ENCODE data around the gene DNTTIP2.
A peak's percentile ranks its signal among the peaks of the same experiment; 100 is the strongest.
"Not testable (repeated sequence)": the region's sequence is repeated elsewhere in the genome, so short reads cannot be mapped to it uniquely, and the experiment has no call there.

DNTTIP2 gene

GRCh38 chr1:93874025-93874651 lies 4.9 kb downstream of the DNTTIP2 start:
- no peak for DNase-seq

DNA sequence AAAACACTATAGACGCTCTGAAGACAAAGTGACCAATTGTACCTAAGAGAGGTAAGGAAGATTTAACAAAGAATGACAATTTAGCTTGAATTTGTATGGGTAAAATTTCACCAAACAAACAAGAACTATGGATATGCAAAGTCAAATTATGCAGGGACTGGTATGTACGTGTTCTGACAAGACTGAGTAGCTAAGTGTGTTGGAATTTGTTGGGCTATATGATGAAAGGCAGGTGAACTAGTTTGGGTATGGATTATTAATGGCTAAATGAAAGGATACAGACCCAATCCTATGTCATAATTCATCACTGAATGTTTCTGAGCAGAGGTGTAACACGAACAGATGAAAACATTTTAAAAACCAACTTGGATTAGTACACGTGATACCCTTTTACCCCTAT lies 7.6 kb downstream of the DNTTIP2 start:
- DNase-seq, result no peak

DNA sequence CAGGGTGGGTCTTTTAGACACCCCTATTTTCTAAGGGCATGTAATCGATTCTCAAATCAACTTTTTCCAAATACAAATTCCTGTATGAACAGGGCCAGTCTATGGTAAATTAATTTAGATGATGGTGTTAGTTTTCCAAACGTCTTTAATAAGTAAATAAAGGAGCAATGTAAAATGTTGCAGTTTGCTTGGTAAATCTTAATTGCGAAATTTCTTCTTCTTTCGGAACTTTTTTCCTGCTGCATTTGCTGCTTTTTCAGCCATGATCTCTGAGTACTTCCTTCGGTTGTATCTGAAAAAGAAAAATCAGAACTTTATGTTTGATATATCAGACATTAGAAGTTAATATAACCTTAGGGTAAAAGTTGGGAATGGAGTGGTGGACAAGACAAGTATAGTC lies 9.4 kb downstream of the DNTTIP2 start:
- DNase-seq, result no peak

- not testable (repeated sequence) for DNase-seq
These were observed 10.5 kb downstream of the DNTTIP2 start for GRCh38 chr1:93868492-93868891.

- no peak for DNase-seq
These were observed 13.8 kb downstream of the DNTTIP2 start for GRCh38 chr1:93865253-93865652.

DNA sequence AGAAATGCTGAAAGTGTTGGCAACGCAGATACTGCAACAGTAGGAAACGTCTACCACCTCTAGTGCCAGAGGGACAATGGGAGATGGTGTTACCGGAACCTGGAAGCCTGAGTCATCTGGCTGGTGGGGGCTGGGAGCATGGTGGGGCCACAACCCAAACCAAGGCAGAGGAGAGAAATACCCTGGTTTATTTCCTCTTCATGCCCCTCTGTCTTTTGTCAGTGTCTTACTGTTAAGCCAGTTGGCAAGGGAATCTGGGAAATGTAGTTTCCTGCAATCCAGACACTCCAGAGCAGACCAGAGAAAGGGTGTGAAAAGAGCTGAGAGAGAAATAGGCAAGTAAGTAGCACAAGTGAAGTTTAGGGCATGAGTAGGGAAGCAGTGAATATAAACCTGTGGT lies 14.8 kb downstream of the DNTTIP2 start:
- no peak for DNase-seq

GRCh38 chr1:93857653-93858052 lies 21.4 kb downstream of the DNTTIP2 start:
- not testable (repeated sequence) for DNase-seq

DNA sequence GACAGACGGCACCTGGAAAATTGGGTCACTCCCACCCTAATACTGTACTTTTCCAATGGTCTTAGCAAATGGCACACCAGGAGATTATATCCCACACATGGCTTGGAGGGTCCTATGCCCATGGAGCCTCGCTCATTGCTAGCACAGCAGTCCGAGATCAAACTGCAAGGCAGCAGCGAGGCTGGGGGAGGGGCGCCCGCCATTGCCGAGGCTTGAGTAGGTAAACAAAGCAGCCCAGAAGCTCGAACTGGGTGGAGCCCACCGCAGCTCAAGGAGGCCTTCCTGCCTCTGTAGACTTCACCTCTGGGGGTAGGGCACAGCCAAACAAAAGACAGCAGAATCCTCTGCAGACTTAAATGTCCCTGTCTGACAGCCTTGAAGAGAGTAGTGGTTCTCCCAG lies 23.0 kb downstream of the DNTTIP2 start:
- DNase-seq, result not testable (repeated sequence)

DNA sequence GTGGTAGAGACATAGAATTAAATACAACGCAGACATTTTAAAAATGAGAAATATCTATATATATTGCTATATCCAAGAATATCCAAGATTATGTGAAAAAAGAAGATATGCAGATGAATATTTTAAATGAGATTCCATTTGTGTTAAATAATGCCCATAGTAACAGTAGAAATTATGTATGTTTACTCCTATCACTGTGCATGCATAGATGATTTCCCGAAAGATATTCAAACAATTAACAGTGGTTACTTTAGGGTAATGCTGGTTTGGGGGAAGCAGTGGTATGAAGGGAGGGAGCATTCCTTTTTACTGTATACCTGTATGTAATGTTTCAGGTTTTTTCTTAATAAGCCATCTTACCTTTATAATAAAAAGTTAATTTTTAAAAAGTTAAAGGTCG lies 25.1 kb downstream of the DNTTIP2 start:
- DNase-seq, result no peak

- DNase-seq, result no peak
These were observed 27.1 kb downstream of the DNTTIP2 start for GRCh38 chr1:93851878-93852277.

- no peak for DNase-seq
These were observed 27.7 kb downstream of the DNTTIP2 start for GRCh38 chr1:93851327-93851712.

- DNase-seq, result peak; percentile 16
These were observed 28.2 kb downstream of the DNTTIP2 start for GRCh38 chr1:93850687-93851326.

DNA sequence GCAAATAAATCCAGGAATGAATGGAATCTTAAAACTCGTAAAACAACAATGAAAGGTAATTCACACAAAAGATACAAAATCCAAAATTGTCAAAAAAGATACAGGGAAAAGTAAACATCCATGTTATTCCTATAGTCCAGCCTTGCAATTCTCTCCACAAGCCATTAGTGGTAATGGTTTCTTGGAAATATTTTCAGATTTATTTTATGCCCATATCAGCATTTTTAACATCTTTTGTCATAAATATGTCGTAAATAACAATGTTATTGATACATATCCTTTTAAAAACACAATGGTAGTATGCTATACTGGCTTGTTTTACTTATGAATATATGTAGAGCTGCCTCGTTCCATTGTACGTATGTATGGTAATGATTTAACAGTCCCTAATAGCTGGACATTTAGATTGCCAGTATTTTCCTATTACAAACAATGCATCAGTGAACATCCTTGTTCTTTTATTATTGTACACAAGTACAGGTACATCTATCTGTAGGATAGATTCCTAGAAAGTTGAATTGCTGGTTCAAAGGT lies 30.6 kb downstream of the DNTTIP2 start:
- DNase-seq, result no peak

- DNase-seq, result no peak
These were observed 31.2 kb downstream of the DNTTIP2 start for GRCh38 chr1:93847811-93848288.

DNA sequence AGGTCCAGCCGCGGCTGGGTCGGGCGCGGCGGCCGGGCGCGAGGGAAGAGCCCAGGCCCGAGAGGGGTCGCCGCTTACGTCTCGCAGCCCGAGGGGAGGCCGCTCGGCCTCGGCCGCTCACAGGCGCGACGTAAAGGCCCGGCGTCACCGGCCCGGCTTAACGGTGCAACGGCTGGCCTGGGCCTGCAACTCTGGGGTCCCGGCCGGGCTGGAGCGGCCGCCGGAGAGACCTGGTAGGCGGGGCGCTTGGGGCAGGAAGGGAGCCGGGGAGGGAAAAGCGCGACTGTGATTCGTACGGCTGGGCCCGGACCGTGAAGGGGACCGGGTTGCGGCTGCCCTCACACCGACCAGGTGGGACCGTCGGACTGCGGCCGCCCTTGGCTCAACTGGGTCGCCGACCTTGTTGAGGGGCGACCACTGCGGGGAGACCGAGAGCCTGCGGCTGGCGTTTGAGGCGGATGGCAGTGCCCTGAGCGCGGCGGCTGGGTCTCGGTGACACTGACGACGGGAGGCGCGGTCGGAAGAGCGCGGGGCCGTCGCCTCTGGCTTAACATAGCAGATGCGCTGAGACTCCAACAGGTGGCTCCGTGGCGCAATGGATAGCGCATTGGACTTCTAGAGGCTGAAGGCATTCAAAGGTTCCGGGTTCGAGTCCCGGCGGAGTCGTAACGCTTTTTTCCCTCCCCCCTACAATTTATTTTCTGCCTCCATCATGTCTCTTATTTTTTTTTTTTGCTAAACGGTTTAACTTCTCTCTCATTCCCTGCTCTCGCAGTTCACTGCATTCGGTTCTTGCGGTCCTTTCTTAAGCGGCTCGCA lies 31.8 kb downstream of the DNTTIP2 start:
- DNase-seq, result peak; percentile 66

GRCh38 chr1:93846206-93846991 lies 32.6 kb downstream of the DNTTIP2 start:
- DNase-seq, result peak; percentile 27

GRCh38 chr1:93845538-93846205 lies 33.3 kb downstream of the DNTTIP2 start:
- DNase-seq, result no peak

DNA sequence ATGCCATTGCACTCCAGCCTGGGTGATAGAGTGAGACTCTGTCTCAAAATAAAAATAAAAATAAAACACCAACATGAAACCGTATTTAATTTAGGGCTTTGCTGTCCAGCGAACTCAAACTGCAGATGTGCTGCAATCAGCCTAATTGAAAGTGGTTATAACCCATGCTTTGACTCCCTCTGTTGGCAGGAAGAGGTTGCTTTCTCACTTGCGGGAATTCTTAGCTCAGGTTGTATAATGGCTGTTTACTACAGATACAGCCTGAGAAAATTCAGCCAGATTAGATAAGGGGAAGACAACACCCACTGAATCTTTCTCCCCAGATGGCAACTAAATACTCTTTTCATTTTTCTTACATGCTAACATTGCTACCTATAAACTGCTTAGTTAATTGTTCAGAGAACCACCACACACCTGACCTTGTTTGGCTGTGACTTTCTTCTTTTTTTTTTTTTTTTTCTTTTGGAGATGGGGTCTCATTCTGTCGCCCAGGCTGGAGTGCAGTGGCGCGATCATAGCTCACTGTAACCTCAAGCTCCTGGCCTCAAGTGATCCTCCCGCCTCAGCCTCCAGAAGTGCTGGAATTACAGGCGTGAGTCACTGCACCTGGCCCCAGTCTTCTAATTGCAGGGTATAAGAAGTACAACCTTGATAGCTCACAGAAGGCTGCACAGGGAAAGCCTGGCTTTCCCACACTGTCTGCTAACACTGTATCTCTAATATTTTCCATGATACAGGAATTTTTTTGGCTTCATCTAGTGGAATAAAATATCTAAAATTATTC lies 34.6 kb downstream of the DNTTIP2 start:
- DNase-seq, result peak; percentile 39

DNA sequence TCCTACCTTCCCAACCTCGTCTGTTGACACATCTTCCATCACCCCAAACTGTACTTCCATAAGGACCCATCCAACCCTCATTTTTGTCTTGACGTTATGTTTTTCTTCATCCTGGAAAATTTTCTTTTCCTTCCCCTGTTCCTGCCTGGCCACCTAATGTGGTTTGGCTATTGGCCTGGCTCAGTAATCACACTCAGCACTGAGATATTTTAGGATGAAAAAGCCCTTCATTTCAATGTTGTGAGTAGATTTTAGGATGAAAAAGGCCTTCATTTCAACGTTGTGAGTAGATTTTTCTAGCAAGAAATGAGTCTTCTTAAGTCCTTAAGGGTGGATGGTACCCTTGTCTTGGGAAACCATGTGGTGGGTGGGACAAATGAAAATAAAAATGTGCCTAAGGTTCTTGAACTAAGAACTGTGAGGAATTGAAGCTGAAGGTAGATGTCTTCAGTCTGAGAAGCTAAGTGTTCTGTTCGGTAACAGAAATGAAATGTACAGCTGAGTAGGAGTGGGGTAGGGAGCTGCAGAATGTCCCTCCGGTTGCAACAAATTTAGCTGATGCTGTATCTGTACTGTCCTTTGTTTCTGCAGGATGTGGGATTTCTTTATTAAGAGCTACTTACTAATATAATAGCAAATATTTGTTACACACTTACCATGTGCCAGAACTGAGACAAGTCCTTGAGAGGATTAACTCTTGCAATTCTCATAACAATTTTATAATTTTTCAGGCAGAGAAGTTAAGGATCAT lies 36.1 kb downstream of the DNTTIP2 start:
- no peak for DNase-seq

DNA sequence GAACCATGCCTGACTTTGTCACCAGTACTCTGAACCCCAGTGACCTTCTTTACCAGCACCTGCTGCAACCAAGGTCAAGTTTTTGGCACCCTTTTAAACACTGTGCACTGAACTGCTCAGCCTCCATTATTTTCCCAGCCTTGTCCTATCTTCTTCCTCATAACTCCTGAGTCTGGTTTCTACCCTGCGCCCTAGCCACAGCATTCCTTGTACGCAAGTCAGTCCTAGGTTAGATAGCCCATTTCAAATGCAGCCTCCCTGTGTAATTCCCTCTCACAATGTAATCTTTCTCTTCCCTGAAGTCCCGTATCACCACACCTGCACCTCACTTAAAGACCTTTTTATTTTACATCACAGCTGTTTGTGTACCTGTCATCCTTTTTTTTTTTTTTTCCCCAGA lies 37.2 kb downstream of the DNTTIP2 start:
- DNase-seq, result no peak
